CD1c-positive myeloid dendritic cell (primary cell): ENCODE results near the gene FUS.
A peak's percentile ranks its signal among the peaks of the same experiment; 100 is the strongest.

ENCODE experiments used
- DNase-seq: peaks from one replicate; pipeline ENCODE4 v3.0.0-alpha.2; 2016; ENCODE audit errors: extremely low spot score

FUS gene

GRCh38 chr16:31201582-31202413 is 21.9 kb downstream of the FUS start:
- peak; percentile 81 for DNase-seq

- peak; percentile 89 for DNase-seq
These were observed 22.8 kb downstream of the FUS start, which contains the start of gene PYCARD for GRCh38 chr16:31202414-31203375. Gene PYCARD (minus strand): TSS chr16:31202760. CDS start chr16:31202690, 70 bp downstream.

DNA sequence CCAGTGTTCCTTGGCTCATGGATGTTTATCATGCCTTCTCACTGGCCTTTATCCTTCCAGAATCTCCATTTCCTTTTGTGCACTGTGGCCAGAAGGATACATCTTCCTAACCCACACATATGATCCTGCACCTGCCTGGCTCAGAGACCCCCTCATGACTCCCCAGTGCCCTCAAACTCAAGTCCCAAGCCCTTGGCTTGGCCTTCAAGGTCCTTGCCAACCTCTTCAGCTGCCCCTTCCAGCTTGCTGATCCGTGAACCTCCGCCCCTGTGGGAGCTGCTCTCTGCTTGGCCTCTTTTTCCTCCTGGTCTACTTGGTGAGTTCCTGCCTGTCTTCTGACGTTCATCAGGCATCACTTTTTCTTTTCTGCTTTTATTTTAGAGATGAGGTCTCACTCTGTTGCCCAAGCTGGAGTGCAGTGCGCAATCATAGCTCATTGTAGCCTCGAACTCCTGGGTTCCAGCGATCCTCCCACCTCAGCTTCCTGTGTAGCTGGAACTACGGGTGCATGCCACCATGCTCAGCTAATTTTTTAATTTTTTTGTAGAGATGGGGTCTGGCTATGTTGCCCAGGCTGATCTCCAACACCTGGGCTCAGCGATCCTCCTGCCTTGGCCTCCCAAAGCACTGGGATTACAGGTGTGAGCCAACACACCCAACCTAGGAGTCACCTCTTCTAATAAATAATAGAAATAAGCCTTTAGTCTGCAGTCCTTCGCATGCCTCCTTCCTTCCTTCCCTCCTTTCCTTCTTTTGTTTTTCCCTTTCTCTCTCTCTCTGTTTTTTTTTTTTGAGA is 25.1 kb downstream of the FUS start:
- no peak for DNase-seq

- DNase-seq = no peak
These were observed 26.8 kb downstream of the FUS start for GRCh38 chr16:31206776-31207175.

DNA sequence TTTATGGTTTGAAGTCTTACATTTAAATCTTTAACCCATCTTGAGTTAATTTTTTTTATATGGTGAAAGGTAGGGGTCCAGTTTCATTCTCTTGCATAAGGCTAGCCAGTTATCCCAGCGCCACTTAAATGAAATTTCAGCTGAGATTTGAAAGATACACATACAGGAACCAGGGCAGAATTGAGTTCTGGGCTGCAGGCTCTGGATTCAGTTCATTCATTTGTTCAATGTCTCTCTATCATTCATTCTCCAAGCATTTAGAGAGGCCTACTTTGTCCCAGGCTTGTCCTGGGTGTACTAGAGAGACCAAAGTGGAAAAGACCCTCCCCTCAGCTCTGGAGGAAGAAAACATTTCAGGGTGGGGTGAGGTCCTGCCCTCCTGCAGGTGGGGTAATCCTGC is 33.4 kb downstream of the FUS start:
- no peak for DNase-seq

GRCh38 chr16:31213877-31214707 is 34.2 kb downstream of the FUS start, which contains the start of gene TRIM72:
Gene TRIM72 (plus strand): TSS chr16:31214119. CDS start chr16:31214739, 620 bp downstream.
- peak; percentile 49 for DNase-seq

GRCh38 chr16:31214708-31215286 is 34.9 kb downstream of the FUS start:
- no peak for DNase-seq

- DNase-seq = peak; percentile 84
These were observed 35.6 kb downstream of the FUS start for GRCh38 chr16:31215287-31216162.

DNA sequence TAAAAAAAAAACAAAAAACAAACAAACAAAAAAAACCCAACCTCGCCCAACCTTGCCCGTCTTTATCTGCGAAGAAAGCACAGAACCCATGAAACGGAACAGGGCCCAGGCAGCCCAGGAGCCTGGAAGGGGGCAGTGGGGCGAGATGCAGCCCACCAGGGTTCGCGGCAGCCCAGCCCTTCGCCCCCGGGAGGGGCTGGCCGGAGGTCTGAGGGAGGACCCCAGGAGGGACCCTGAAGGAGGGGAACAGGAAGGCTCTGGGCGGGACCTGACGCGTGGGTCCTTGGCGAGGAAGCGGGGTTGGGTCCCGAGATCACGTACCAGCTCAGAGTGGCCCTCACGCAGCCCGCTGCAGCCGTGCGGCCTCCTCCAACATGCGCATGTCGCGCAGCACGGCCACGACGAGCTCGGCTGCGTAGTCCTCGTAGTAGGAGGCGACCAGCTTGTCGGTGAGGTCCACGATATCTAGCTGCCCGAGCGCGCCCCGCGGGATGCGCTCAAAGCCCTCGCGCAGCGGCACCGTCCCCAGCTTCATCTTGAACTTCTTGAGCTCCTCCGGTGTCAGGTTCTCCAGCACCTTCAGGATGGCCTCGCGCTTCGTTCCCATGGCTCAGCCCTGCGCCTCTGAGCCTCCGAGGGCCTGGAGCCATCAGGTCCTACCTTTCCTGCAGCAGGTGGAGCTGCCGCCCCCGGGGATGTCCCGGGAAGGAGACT is 36.6 kb downstream of the FUS start, which contains the start of gene PYDC1:
TSS of gene PYDC1 (minus strand) at position 714 of the 714 bp plus-strand sequence. CDS start at position 607, 107 bp downstream.
- DNase-seq = peak; percentile 50

- no peak for DNase-seq
These were observed 37.2 kb downstream of the FUS start for GRCh38 chr16:31217136-31217530.

DNA sequence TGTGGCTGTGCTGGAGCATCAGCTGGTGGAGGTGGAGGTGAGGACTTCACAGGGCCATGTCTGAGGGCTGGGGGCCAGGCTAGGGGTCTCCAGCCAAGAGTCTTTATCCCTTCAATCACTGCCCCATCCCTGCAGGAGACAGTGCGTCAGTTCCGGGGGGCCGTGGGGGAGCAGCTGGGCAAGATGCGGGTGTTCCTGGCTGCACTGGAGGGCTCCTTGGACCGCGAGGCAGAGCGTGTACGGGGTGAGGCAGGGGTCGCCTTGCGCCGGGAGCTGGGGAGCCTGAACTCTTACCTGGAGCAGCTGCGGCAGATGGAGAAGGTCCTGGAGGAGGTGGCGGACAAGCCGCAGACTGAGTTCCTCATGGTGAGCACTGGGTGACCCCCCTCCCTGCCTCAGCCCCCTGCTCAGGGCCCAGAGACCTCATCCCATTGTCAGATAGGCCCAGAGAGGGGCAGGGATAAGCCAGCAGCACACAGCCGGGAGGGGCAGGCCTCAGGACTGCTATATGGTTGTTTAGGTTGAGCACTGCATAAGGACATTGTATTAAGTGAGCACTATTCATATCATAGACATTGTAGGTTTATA is 39.3 kb downstream of the FUS start:
- no peak for DNase-seq

GRCh38 chr16:31221357-31222160 is 41.6 kb downstream of the FUS start:
- peak; percentile 42 for DNase-seq

GRCh38 chr16:31223044-31223443 is 43.1 kb downstream of the FUS start:
- DNase-seq = no peak

GRCh38 chr16:31224092-31224955 is 44.4 kb downstream of the FUS start:
- no peak for DNase-seq

GRCh38 chr16:31225193-31225592 is 45.3 kb downstream of the FUS start:
- no peak for DNase-seq

DNA sequence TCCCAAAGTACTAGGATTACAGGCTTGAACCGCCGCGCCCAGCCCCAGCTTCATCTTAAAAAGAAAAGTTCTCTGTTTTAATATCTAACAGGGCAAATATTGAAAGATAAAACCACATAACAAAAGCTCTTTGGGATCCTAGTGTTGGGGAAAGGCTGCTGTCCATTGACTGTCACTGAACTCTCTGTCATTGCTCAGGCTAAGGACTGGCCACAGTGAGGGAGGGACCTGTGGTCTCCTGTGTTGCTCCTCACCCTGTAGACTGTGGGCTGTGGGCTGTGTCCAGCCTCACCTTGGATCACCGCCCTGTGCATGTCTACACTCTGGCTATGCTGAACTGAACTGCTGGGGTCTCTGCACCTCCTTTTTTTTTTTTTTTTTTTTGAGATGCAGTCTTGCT is 48.3 kb downstream of the FUS start:
- no peak for DNase-seq
